PC-9 (cell line): ENCODE results near the gene PGBD5.

Experiments used
- EZH2 ChIP-seq: fragments of 200-600 bp; sonication (generic); IDR thresholded peaks from 2 replicates; pipeline ENCODE4 v1.8.0; 2017; ENCODE audit warnings: antibody characterized with exemption, low read depth
- TF ChIP-seq, protein P1 (sequence below): fragments of 200-600 bp; sonication (generic); conservative IDR thresholded peaks from 2 replicates; pipeline ENCODE4 v1.6.1; 2017; ENCODE audit warnings: mixed run types, antibody characterized with exemption, mild to moderate bottlenecking, moderate library complexity

GRCh38 chr1:230379928-230380327 lies 46.2 kb downstream of the PGBD5 start:
- TF ChIP-seq, protein P1, sequence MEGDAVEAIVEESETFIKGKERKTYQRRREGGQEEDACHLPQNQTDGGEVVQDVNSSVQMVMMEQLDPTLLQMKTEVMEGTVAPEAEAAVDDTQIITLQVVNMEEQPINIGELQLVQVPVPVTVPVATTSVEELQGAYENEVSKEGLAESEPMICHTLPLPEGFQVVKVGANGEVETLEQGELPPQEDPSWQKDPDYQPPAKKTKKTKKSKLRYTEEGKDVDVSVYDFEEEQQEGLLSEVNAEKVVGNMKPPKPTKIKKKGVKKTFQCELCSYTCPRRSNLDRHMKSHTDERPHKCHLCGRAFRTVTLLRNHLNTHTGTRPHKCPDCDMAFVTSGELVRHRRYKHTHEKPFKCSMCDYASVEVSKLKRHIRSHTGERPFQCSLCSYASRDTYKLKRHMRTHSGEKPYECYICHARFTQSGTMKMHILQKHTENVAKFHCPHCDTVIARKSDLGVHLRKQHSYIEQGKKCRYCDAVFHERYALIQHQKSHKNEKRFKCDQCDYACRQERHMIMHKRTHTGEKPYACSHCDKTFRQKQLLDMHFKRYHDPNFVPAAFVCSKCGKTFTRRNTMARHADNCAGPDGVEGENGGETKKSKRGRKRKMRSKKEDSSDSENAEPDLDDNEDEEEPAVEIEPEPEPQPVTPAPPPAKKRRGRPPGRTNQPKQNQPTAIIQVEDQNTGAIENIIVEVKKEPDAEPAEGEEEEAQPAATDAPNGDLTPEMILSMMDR, result no peak
- no peak for TF ChIP-seq EZH2
